PFSK-1 (cell line): Measurements from ENCODE around the gene SUSD6.

Experiments
- POLR2AphosphoS5 ChIP-seq: IDR thresholded peaks from 2 replicates; pipeline ENCODE4 v1.6.1; 2012; ENCODE audit warnings: low read depth, mild to moderate bottlenecking, control low read depth, low read length, moderate library complexity
- REST ChIP-seq, 2 experiments: IDR thresholded peaks; 2 replicates each; pipeline versions ENCODE4 v1.6.1 to v1.8.0; 2011 to 2012; ENCODE audit warnings: low read depth in 2 of 2, low read length in 2 of 2, control low read depth in 1 of 2, inconsistent platforms in 1 of 2, mild to moderate bottlenecking in 1 of 2, moderate library complexity in 1 of 2; ENCODE audit not compliant: insufficient read depth in 1 of 2
- SIN3A ChIP-seq: IDR thresholded peaks from 2 replicates; pipeline ENCODE4 v1.6.1; 2012; ENCODE audit warnings: mild to moderate bottlenecking, low read length, moderate library complexity, borderline replicate concordance; ENCODE audit not compliant: insufficient read depth

- no peak for TF ChIP-seq POLR2AphosphoS5
- no peak for TF ChIP-seq REST (IDR thresholded peaks at IDR 0.05; ENCODE audit: insufficient read depth in 1 of 2, low read depth in 2 of 2, low read length in 2 of 2)
- no peak for TF ChIP-seq SIN3A
These were observed 8.8 kb downstream of the SUSD6 start for GRCh38 chr14:69620211-69620611.
